CD4-positive, CD25-positive, alpha-beta regulatory T cell (primary cell): ENCODE data around the gene IGSF5. TPM values are rescaled to one million over a fixed set of nuclear protein-coding genes. Genes with fewer than 3 reads are reported as not detected.

Experiments
- ATAC-seq, 2 donors: fragments of 150-1000 bp; cut with Tn5 transposase; one replicate each; pipeline ENCODE4 v1.10.0; 2021; ENCODE audit warnings: low read depth in 2 of 2, moderate number of reproducible peaks in 2 of 2, moderate library complexity in 1 of 2
- DNase-seq, 3 donors: peaks; one replicate each; pipeline versions ENCODE4 v3.0.0 to v3.0.0-alpha.2; 2012 to 2022; ENCODE audit warnings: mixed read lengths in 1 of 3
- H3K27ac ChIP-seq: one replicate; pipeline ENCODE4 v1.7.0; 2013; ENCODE audit warnings: mild to moderate bottlenecking, low read length; ENCODE audit not compliant: insufficient read depth, poor library complexity, severe bottlenecking
- H3K27me3 ChIP-seq: one replicate; pipeline ENCODE4 v1.7.0; 2013; ENCODE audit warnings: low read length; ENCODE audit not compliant: control insufficient read depth, insufficient read depth
- H3K36me3 ChIP-seq: one replicate; pipeline ENCODE4 v1.7.0; 2013; ENCODE audit warnings: mild to moderate bottlenecking, low read length, moderate library complexity; ENCODE audit not compliant: control insufficient read depth, insufficient read depth
- H3K4me1 ChIP-seq: 2 replicates; pipeline ENCODE4 v1.7.0; 2013; ENCODE audit warnings: mild to moderate bottlenecking, low read length; ENCODE audit not compliant: insufficient read depth, control insufficient read depth, poor library complexity, severe bottlenecking
- H3K4me3 ChIP-seq: one replicate; pipeline ENCODE4 v1.7.0; 2013; ENCODE audit warnings: low read depth, mild to moderate bottlenecking, low read length, moderate library complexity
- H3K9me3 ChIP-seq, 2 experiments: 1 replicate in 1 of 2; 2 replicates in 1 of 2; pipeline ENCODE4 v1.7.0; 2013; ENCODE audit warnings: low read length in 2 of 2, mild to moderate bottlenecking in 1 of 2, moderate library complexity in 1 of 2; ENCODE audit not compliant: control insufficient read depth in 2 of 2
- H3K27ac Mint-ChIP-seq, 3 donors: one replicate each; pipeline ENCODE4 v1.8.0; 2020 to 2022; ENCODE audit warnings: mild to moderate bottlenecking in 3 of 3, mixed read lengths in 3 of 3, moderate library complexity in 2 of 3
- H3K27me3 Mint-ChIP-seq: one replicate; pipeline ENCODE4 v1.8.0; 2022; ENCODE audit warnings: mild to moderate bottlenecking, mixed read lengths
- H3K36me3 Mint-ChIP-seq: one replicate; pipeline ENCODE4 v1.8.0; 2020; ENCODE audit warnings: mixed read lengths
- H3K4me1 Mint-ChIP-seq, 4 donors: one replicate each; pipeline ENCODE4 v1.8.0; 2020 to 2022; ENCODE audit warnings: mixed read lengths in 4 of 4, mild to moderate bottlenecking in 1 of 4
- H3K4me3 Mint-ChIP-seq, 4 donors: one replicate each; pipeline ENCODE4 v1.8.0; 2020 to 2022; ENCODE audit warnings: mild to moderate bottlenecking in 4 of 4, mixed read lengths in 4 of 4, moderate library complexity in 3 of 4
- H3K9me3 Mint-ChIP-seq, 7 donors: one replicate each; pipeline ENCODE4 v1.8.0; 2020 to 2022; ENCODE audit warnings: mixed read lengths in 7 of 7, mild to moderate bottlenecking in 3 of 7, moderate library complexity in 2 of 7
- polyA plus RNA-seq, 4 donors: library from polyadenylated mRNA; unstranded; fragments of 300-500 nt; fragmentation: Illumina TruSeq; gene quantifications; one replicate each; pipeline ENCODE4 v1.2.3, GENCODE V29; 2021
- total RNA-seq: library from RNA; stranded (reverse); gene quantifications from one replicate; pipeline ENCODE4 v1.2.3, GENCODE V29; 2022

The IGSF5 gene
- total and polyA plus RNA-seq, 5 donors from 2014 or later: not detected

GRCh38 chr21:39726133-39726532 is 18.9 kb upstream of the IGSF5 start:
- H3K36me3 Mint-ChIP-seq: no peaks in the 10 kb centered on the region

GRCh38 chr21:39727401-39728120 is 17.4 kb upstream of the IGSF5 start:
- H3K9me3 ChIP-seq: no peaks in the 10 kb centered on the region
- Mint-ChIP-seq H3K27me3 (no peaks in the 10 kb centered on the region), H3K9me3 (peaks cover 0 to 9% (median 0%) of the 10 kb centered on the region in 7 donors), H3K4me1 (no peaks in the 10 kb centered on the region), H3K36me3 (no peaks in the 10 kb centered on the region), H3K4me3 (no peak overlapping the region), H3K27ac (no peak overlapping the region)
- ATAC-seq: no peak
- H3K4me3 ChIP-seq: no peak overlapping the region
- no peak for DNase-seq
- H3K27ac ChIP-seq: no peak overlapping the region
- H3K36me3 ChIP-seq: no peaks in the 10 kb centered on the region
- no peaks in the 10 kb centered on the region for H3K27me3 ChIP-seq
- H3K4me1 ChIP-seq: no peaks in the 10 kb centered on the region

More at GRCh38 chr21:39726133-39726532, 18.9 kb upstream of the IGSF5 start:
- peaks cover 0 to 6% (median 0%) of the 10 kb centered on the region in 7 donors for H3K9me3 Mint-ChIP-seq
- no peaks in the 10 kb centered on the region for H3K27me3 Mint-ChIP-seq
- Histone ChIP-seq H3K4me1 (no peaks in the 10 kb centered on the region), H3K36me3 (no peaks in the 10 kb centered on the region), H3K27me3 (no peaks in the 10 kb centered on the region), H3K4me3 (no peak overlapping the region), H3K27ac (no peak overlapping the region), H3K9me3 (no peaks in the 10 kb centered on the region)
- no peak overlapping the region for H3K27ac Mint-ChIP-seq
- H3K4me1 Mint-ChIP-seq: no peaks in the 10 kb centered on the region
- no peak for ATAC-seq
- DNase-seq: no peak
- no peak overlapping the region for H3K4me3 Mint-ChIP-seq

- no peak overlapping the region for H3K4me3 Mint-ChIP-seq
- no peaks in the 10 kb centered on the region for H3K4me1 ChIP-seq
- H3K27me3 ChIP-seq: no peaks in the 10 kb centered on the region
- no peaks in the 10 kb centered on the region for H3K36me3 ChIP-seq
- H3K27ac Mint-ChIP-seq: no peak overlapping the region
- H3K27ac ChIP-seq: no peak overlapping the region
- H3K36me3 Mint-ChIP-seq: no peaks in the 10 kb centered on the region
- H3K9me3 Mint-ChIP-seq: peaks cover 0 to 7% (median 0%) of the 10 kb centered on the region in 7 donors
- no peak overlapping the region for H3K4me3 ChIP-seq
- H3K27me3 Mint-ChIP-seq: no peaks in the 10 kb centered on the region
- no peak for DNase-seq
- ATAC-seq: no peak
- no peaks in the 10 kb centered on the region for H3K9me3 ChIP-seq
- no peaks in the 10 kb centered on the region for H3K4me1 Mint-ChIP-seq
These were observed 16.6 kb upstream of the IGSF5 start for GRCh38 chr21:39728341-39728740.

GRCh38 chr21:39730418-39731157 is 14.4 kb upstream of the IGSF5 start:
- no peak overlapping the region for H3K27ac ChIP-seq
- ATAC-seq (no peak), DNase-seq (no peak)
- no peaks in the 10 kb centered on the region for H3K4me1 ChIP-seq
- no peak overlapping the region for H3K4me3 ChIP-seq
- Mint-ChIP-seq H3K27ac (no peak overlapping the region), H3K4me3 (no peak overlapping the region), H3K36me3 (no peaks in the 10 kb centered on the region), H3K9me3 (peaks cover 0 to 7% (median 2%) of the 10 kb centered on the region in 7 donors), H3K4me1 (no peaks in the 10 kb centered on the region), H3K27me3 (no peaks in the 10 kb centered on the region)
- no peaks in the 10 kb centered on the region for H3K27me3 ChIP-seq
- H3K36me3 ChIP-seq: no peaks in the 10 kb centered on the region
- no peaks in the 10 kb centered on the region for H3K9me3 ChIP-seq

- Mint-ChIP-seq H3K36me3 (no peaks in the 10 kb centered on the region), H3K27ac (no peak overlapping the region), H3K27me3 (no peaks in the 10 kb centered on the region), H3K9me3 (peaks cover 0 to 3% (median 0%) of the 10 kb centered on the region in 7 donors), H3K4me1 (no peaks in the 10 kb centered on the region), H3K4me3 (no peak overlapping the region)
- Histone ChIP-seq H3K9me3 (no peaks in the 10 kb centered on the region), H3K4me3 (no peak overlapping the region), H3K27me3 (no peaks in the 10 kb centered on the region), H3K36me3 (no peaks in the 10 kb centered on the region), H3K4me1 (no peaks in the 10 kb centered on the region), H3K27ac (no peak overlapping the region)
- DNase-seq (no peak), ATAC-seq (no peak)
These were observed 8.3 kb upstream of the IGSF5 start for GRCh38 chr21:39736716-39737115.

- Mint-ChIP-seq H3K27me3 (no peaks in the 10 kb centered on the region), H3K4me1 (no peaks in the 10 kb centered on the region), H3K9me3 (peaks cover 0 to 3% (median 0%) of the 10 kb centered on the region in 7 donors), H3K27ac (no peak overlapping the region), H3K36me3 (no peaks in the 10 kb centered on the region), H3K4me3 (no peak overlapping the region)
- ATAC-seq (no peak), DNase-seq (no peak)
- Histone ChIP-seq H3K27me3 (no peaks in the 10 kb centered on the region), H3K4me3 (no peak overlapping the region), H3K27ac (no peak overlapping the region), H3K4me1 (no peaks in the 10 kb centered on the region), H3K36me3 (no peaks in the 10 kb centered on the region), H3K9me3 (no peaks in the 10 kb centered on the region)
These were observed 7.5 kb upstream of the IGSF5 start for GRCh38 chr21:39737376-39738000.

- Histone ChIP-seq H3K4me3 (no peak overlapping the region), H3K36me3 (no peaks in the 10 kb centered on the region), H3K27me3 (no peaks in the 10 kb centered on the region), H3K27ac (no peak overlapping the region), H3K4me1 (no peaks in the 10 kb centered on the region), H3K9me3 (no peaks in the 10 kb centered on the region)
- Mint-ChIP-seq H3K4me3 (no peak overlapping the region), H3K27me3 (no peaks in the 10 kb centered on the region), H3K4me1 (no peaks in the 10 kb centered on the region), H3K9me3 (peaks cover 0 to 3% (median 0%) of the 10 kb centered on the region in 7 donors), H3K27ac (no peak overlapping the region), H3K36me3 (no peaks in the 10 kb centered on the region)
- ATAC-seq (no peak), DNase-seq (no peak)
These were observed 6.4 kb upstream of the IGSF5 start for GRCh38 chr21:39738566-39738965.
